Astrocyte of the spinal cord (primary cell): Measurements from ENCODE around the gene WNT7B.

Experiments used
- DNase-seq: peaks from one replicate; pipeline ENCODE4 v3.0.0; 2011; ENCODE audit warnings: low read depth, low spot score
- H3K4me3 ChIP-seq: 2 replicates; pipeline ENCODE4 v1.5.1; 2011; ENCODE audit warnings: low read depth, mild to moderate bottlenecking, low read length, moderate library complexity
- in situ Hi-C: cut with HindIII; loops from 2 replicates; pipeline ENCODE4 v1.10.0; 2017; ENCODE audit warnings: low sequenced_read_pairs
- TF ChIP-seq, protein P1 (sequence below): IDR thresholded peaks from 2 replicates; pipeline ENCODE4 v1.5.1; 2012; ENCODE audit warnings: low read depth, mild to moderate bottlenecking, low read length, inconsistent platforms

The WNT7B gene

DNA sequence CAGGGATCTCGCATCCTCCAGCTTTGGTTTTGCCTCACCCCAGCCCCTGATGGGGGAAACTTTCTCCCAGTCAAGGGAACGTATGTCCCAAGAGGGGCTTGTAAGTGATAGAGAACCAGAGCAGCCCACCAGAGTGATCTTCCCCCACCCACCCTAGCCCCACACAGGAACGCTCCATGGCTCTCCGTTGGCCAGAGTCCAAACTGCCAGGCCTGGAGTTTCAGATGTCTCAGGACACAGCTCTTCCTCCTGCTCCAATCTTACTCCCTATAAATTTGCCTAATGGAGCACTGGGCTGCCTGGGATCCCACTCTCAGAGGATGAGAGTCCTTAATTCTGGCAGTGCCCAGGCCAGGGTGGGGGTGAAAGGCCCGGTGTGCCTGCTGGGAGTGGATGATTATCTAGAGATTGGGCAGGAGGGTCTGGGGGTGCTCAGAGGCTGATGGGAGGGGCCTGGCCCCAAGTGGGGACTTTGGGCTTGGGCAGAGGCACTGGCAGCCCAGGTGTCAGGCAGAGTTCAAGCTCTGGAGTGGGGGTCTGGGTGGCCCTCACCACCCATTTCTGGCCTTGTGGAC, 79.9 kb downstream of the WNT7B start:
- no peak overlapping the region for H3K4me3 ChIP-seq
- TF ChIP-seq, protein P1, sequence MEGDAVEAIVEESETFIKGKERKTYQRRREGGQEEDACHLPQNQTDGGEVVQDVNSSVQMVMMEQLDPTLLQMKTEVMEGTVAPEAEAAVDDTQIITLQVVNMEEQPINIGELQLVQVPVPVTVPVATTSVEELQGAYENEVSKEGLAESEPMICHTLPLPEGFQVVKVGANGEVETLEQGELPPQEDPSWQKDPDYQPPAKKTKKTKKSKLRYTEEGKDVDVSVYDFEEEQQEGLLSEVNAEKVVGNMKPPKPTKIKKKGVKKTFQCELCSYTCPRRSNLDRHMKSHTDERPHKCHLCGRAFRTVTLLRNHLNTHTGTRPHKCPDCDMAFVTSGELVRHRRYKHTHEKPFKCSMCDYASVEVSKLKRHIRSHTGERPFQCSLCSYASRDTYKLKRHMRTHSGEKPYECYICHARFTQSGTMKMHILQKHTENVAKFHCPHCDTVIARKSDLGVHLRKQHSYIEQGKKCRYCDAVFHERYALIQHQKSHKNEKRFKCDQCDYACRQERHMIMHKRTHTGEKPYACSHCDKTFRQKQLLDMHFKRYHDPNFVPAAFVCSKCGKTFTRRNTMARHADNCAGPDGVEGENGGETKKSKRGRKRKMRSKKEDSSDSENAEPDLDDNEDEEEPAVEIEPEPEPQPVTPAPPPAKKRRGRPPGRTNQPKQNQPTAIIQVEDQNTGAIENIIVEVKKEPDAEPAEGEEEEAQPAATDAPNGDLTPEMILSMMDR, result no peak

DNA sequence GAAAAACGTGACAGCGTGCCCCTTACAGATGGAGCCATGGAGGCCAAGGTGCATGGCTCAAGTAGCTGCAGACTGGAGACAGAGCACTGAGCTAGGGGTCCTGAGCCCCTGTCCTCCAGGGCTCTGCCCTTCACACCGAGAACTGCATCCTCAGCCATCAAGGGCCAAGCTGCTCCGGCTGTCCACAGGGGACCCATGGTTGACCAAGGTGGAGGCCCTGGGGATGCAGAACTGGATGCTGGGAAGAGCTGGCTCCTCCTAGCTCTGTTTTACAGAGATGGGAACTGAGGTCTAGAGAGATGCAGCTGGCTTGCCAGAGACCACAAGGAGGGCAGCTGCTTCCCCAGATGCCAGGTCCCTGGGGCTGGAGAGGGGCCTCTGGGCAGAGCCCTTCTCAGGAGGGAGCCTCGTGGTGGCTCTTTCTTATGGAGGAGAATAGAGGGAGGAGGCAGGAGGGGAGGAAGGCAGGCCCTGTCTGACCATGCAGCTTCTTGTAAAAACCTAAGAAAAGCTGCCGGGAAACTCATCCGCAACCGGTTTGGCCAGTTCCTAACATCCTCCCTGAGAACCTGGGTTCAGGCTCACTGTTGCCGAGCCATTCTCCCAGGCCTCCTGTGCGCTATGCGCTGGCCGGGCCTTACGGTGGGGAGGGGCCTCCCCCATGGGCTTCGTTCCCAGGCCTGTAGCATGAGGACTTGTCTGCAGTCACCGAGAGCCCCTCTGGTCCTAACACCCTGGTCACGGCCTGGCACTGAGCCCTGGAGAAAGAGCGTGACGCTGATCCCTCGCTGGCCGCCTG, 80.6 kb downstream of the WNT7B start:
- TF ChIP-seq, protein P1, result no peak
- no peak overlapping the region for H3K4me3 ChIP-seq
- DNase-seq, result no peak
- in situ Hi-C loops, result no loop called here

More for the DNA sequence above, 79.9 kb downstream of the WNT7B start:
- in situ Hi-C loops, result no loop called here
- no peak for DNase-seq

DNA sequence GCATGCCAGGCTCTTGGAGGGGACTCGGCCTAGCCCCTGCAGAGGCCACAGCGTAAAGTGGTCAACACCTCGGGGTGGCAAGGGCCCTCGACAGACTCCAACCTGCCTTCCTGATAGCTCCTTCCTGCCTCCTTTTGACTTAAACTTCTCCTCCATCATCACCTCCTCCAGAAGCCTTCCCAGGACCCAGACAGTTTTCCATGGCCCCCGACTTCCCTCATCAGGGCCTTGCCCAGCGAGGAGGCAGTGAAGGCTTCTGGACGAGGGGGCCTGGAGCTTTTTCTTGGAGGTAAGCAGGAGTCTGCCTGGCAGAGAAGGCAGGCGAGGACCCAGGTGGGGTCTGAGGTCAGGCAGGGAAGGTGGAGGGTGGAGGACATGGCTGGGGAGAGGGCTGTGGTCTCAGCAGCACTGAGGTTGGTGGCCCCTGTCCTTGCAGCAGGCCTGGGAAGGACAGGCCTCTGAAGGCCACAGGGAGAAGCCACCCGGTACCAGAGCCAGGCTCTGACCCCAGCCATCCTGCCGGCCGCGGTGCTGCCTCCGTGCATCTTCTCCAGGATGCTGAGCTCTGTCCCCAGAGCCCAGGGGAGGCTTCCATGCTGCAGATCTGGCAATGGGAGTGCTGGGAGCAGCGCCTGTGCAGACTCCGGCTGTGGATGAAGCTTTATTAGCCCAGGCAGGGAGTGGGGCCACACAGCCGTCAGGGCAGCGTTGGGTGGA, 81.4 kb downstream of the WNT7B start:
- H3K4me3 ChIP-seq, result no peak overlapping the region
- in situ Hi-C loops, result no loop called here
- TF ChIP-seq, protein P1, result no peak
- DNase-seq, result no peak

DNA sequence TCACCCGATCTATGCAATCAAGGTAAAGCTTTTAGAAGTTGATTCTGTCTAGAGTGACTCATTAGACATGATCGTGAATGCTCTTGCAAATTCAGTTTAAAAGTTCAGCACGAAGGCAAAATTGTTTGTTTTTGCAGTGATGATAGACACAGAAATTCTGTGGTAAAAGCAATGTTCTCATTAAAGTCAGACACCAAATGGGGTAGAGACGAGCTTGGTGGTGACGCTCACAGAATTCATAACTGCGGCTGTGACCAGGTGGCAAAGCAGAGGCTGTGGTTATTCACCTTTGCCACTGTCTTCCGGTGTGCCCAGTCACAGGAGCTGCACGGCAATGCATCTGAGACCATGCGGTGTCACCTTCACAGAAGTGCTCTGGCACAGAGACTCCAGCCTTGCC, 83.4 kb downstream of the WNT7B start:
- in situ Hi-C loops, result no loop called here
- H3K4me3 ChIP-seq, result no peak overlapping the region
- DNase-seq, result no peak
- TF ChIP-seq, protein P1, result no peak

DNA sequence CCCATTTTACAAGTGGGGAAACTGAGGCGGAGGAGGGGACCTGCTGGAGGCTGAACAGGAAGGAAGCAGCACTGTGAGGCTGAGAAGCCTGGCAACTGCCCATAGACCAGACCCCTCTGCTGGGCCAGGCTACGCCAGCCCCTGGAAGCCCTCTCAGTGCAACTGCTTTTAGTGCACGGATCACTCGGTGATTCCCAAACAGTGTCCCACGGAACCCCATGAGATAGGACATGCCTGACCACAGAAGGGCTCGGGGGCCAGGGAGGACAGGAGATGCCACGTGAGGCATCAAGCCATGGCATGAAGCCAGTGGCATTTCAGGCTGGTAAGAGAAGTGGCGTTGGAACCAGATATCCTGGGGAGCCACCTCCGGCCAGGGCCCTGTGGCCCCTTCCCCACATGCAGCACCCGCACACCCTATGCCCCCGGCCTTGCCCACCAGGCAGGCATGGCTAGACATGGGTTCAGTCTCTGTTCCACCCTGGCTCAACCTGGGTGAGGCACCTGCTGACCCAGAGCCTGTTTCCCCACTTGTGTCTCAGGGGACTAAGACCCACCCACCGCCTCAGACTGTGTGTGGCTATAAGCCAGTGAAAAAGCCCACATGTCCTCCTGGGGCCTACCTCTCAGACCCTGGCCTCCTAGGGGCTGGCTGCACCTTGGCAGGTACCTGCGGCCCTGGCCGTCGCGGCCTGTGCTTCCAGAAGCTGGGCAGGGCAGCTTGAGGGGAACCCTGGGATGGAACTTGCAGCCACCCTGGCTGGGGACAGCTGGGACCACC, 84.1 kb downstream of the WNT7B start:
- in situ Hi-C loops, result no loop called here
- DNase-seq, result no peak
- H3K4me3 ChIP-seq, result no peak overlapping the region
- TF ChIP-seq, protein P1, result no peak

DNA sequence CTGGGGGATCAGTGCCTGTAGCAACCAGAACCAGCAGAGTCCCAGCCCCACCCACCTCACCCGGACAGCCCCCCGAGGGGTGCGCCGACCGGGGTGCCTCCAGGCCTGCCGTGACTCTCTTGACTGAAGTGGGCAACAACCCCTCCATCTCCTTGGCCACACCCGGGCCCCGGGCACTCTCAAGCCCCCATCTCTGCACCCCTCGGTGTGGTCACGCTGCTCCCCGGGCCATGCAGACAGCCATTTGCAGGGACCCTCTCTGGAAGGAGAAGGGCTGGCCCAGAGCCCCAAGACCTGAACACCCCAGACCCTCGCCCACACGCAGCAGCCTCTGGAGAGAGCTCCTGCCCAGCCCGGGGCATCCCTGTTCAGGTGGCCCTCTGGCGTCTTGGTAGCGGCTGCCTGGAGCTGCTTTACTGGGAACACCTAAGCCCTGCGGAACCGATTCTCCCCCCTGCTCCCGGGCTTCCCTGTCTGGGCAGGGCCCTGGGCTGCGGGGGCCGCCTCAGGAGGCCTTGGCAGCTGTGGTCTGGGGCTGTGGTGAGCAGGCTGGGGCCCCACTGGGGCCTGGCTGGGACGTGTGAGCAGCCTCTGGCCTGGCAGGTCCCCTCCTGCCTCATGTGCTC, 84.9 kb downstream of the WNT7B start:
- in situ Hi-C loops, result no loop called here
- no peak overlapping the region for H3K4me3 ChIP-seq
- TF ChIP-seq, protein P1, result no peak
- DNase-seq, result no peak
